Karpas-422 (cell line): ENCODE data around the gene GAP43. TPM values are rescaled to one million over a fixed set of nuclear protein-coding genes. Genes with fewer than 3 reads are reported as not detected.
"Not testable (repeated sequence)": the region's sequence is repeated elsewhere in the genome, so short reads cannot be mapped to it uniquely, and the experiment has no call there.

Experiments
- DNase-seq: peaks from one replicate; pipeline ENCODE4 v3.0.0-alpha.2; 2015
- H2AFZ ChIP-seq: fragments of 200-600 bp; sonication (generic); 2 replicates; pipeline ENCODE4 v1.6.1; 2014; ENCODE audit warnings: antibody characterized with exemption, low read length, mixed read lengths
- H3K27ac ChIP-seq: fragments of 200-600 bp; sonication (generic); 2 replicates; pipeline ENCODE4 v1.5.1; 2014; ENCODE audit warnings: mild to moderate bottlenecking, low read length, moderate library complexity
- H3K27me3 ChIP-seq: fragments of 200-600 bp; sonication (generic); 2 replicates; pipeline ENCODE4 v1.6.1; 2014; ENCODE audit warnings: low read length, mixed read lengths
- H3K36me3 ChIP-seq: fragments of 200-600 bp; sonication (generic); 2 replicates; pipeline ENCODE4 v1.6.1; 2014; ENCODE audit warnings: low read length, mixed read lengths; ENCODE audit not compliant: insufficient read depth
- H3K4me1 ChIP-seq: fragments of 200-600 bp; sonication (generic); 2 replicates; pipeline ENCODE4 v1.6.1; 2014; ENCODE audit warnings: mild to moderate bottlenecking, low read length, mixed read lengths
- H3K4me2 ChIP-seq: fragments of 200-600 bp; sonication (generic); 2 replicates; pipeline ENCODE4 v1.6.1; 2014; ENCODE audit warnings: low read length, low read depth, mild to moderate bottlenecking; ENCODE audit not compliant: poor library complexity, severe bottlenecking
- H3K4me3 ChIP-seq: fragments of 200-600 bp; sonication (generic); 2 replicates; pipeline ENCODE4 v1.5.1; 2014; ENCODE audit warnings: mild to moderate bottlenecking, antibody characterized with exemption, low read length, mixed read lengths
- H3K79me2 ChIP-seq: fragments of 200-600 bp; sonication (generic); 2 replicates; pipeline ENCODE4 v1.6.1; 2014; ENCODE audit warnings: mild to moderate bottlenecking, low read length, mixed read lengths
- H3K9ac ChIP-seq: fragments of 200-600 bp; sonication (generic); 2 replicates; pipeline ENCODE4 v1.6.0; 2014; ENCODE audit warnings: low read length
- H3K9me2 ChIP-seq: fragments of 200-600 bp; sonication (generic), shearing (Covaris generic); replicated peaks from 2 replicates; pipeline ENCODE4 v1.6.0; 2014; ENCODE audit warnings: mild to moderate bottlenecking, low read length, moderate library complexity; ENCODE audit not compliant: insufficient read depth
- H3K9me3 ChIP-seq: fragments of 300-700, 200-600 bp; sonication (generic); 2 replicates; pipeline ENCODE4 v1.6.1; 2014; ENCODE audit warnings: low read length, mixed read lengths
- H4K20me1 ChIP-seq: fragments of 200-600 bp; sonication (generic); 2 replicates; pipeline ENCODE4 v1.6.1; 2014; ENCODE audit warnings: mild to moderate bottlenecking, antibody characterized with exemption, low read length, low read depth; ENCODE audit not compliant: insufficient read depth
- total RNA-seq: library from RNA; depleted of rRNA; stranded (reverse); fragments of >200 nt; shearing (Covaris generic); gene quantifications from 2 replicates; pipeline ENCODE4 v1.2.3, GENCODE V29; 2014; ENCODE audit warnings: low replicate concordance

GAP43 gene
- total RNA-seq, 1 experiment from 2014 or later: not detected

DNA sequence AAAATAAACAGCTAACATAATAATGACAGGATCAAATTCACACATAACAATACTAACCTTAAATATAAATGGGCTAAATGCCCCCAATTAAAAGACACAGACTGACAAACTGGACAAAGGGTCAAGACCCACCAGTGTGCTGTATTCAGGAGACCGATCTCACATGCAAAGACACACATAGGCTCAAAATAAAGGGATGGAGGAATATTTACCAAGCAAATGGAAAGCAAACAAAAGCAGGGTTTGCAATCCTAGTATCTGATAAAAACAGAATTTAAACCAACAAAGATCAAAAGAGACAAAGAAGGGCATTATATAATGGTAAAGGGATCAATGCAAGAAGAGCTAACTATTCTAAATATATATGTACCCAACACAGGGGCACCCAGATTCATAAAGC, 129.7 kb downstream of the GAP43 start:
- DNase-seq, H3K36me3 ChIP-seq, H4K20me1 ChIP-seq, H3K4me2 ChIP-seq, H3K9me2 ChIP-seq, H3K9me3 ChIP-seq, H3K9ac ChIP-seq, H3K27ac ChIP-seq, H3K27me3 ChIP-seq, H2AFZ ChIP-seq, H3K4me3 ChIP-seq, H3K79me2 ChIP-seq, H3K4me1 ChIP-seq: not testable (repeated sequence)

DNA sequence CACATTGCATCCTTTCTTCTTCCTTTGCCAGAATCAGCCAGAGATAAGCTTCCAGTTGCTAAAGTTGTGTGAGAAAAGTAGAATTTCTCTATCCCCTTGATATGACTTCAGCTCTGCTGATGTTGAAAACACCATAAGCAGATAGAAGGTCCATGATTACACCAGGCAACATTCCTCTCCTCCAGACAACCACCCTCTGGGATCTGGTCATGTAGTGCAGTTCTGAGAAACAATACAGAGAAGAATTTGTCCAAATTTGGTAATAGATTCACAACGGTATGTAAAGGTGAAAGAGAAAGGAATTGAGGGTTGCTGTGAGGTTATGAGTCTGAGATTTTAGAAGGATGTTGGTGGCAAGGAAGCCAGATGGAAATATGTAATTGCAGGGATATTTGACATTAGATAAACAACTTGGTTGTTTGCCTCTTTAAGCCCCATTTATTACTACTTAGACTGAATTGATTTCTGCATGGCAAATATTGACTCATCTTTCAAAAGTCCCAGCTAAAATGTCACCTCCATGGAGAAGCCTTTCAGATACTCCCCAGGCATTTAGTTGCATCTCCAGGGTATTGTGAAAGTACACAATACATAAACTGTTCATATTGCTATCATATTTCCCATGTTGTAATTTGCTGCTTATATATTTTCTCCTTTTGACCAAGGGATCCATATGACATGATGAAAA, 134.9 kb downstream of the GAP43 start:
- H3K4me3 ChIP-seq: no peak overlapping the region
- no peak overlapping the region for H3K4me2 ChIP-seq
- H3K27ac ChIP-seq: no peak overlapping the region
- H2AFZ ChIP-seq: no peak overlapping the region
- no peaks in the 10 kb centered on the region for H3K4me1 ChIP-seq
- no peaks in the 10 kb centered on the region for H4K20me1 ChIP-seq
- H3K9me2 ChIP-seq: no peaks in the 10 kb centered on the region
- no peaks in the 10 kb centered on the region for H3K36me3 ChIP-seq
- H3K79me2 ChIP-seq: no peaks in the 10 kb centered on the region
- H3K9me3 ChIP-seq: no peaks in the 10 kb centered on the region
- no peaks in the 10 kb centered on the region for H3K27me3 ChIP-seq
- H3K9ac ChIP-seq: no peak overlapping the region
- DNase-seq: no peak

DNA sequence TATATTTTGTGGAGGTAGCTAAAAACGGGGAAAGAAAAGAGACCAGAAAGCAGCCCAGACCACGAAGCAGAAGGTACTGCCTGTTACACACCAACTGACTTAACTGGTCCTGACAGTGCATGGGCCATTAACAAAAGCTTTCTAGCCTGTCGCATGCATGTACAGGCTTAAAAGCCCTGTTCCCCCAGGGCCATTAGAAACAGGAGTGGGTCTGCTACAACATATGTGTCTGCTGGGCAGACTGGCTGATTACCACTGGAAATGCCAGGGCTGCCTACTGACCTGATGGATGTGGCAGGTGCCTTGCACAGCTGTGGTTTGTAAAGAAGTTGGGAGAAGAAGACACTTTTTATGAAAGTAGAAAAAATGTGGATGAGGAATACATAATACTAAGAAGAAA, 137.4 kb downstream of the GAP43 start:
- DNase-seq: no peak
- Histone ChIP-seq H4K20me1 (no peaks in the 10 kb centered on the region), H3K4me2 (no peak overlapping the region), H3K4me3 (no peak overlapping the region), H3K9me2 (no peaks in the 10 kb centered on the region), H3K36me3 (no peaks in the 10 kb centered on the region), H3K4me1 (no peaks in the 10 kb centered on the region), H3K9ac (no peak overlapping the region), H3K27ac (no peak overlapping the region), H3K27me3 (no peaks in the 10 kb centered on the region), H2AFZ (no peak overlapping the region), H3K9me3 (no peaks in the 10 kb centered on the region), H3K79me2 (no peaks in the 10 kb centered on the region)

DNA sequence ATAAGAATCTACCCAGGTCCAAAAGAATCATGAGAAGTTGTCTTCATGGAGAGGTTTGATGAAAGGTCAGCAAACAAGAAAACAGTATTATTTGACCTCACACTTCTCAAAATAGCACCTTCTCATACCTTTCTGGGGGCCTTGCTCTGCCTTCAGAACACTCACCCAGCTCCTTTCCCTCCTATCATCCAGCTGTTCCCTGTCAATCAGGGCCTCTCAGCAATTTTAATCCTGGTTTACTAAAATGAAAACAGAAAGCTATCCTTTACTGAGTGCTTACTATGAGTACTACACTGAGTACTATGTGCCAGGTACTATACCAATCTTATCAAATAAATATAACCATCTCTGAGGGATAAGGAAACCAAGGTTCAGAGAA, 138.6 kb downstream of the GAP43 start:
- no peaks in the 10 kb centered on the region for H3K36me3 ChIP-seq
- H3K9ac ChIP-seq: no peak overlapping the region
- H3K4me3 ChIP-seq: no peak overlapping the region
- DNase-seq: no peak
- no peaks in the 10 kb centered on the region for H4K20me1 ChIP-seq
- H3K9me3 ChIP-seq: no peaks in the 10 kb centered on the region
- H3K9me2 ChIP-seq: no peaks in the 10 kb centered on the region
- no peak overlapping the region for H3K27ac ChIP-seq
- no peak overlapping the region for H2AFZ ChIP-seq
- no peaks in the 10 kb centered on the region for H3K27me3 ChIP-seq
- no peaks in the 10 kb centered on the region for H3K4me1 ChIP-seq
- no peak overlapping the region for H3K4me2 ChIP-seq
- H3K79me2 ChIP-seq: no peaks in the 10 kb centered on the region

DNA sequence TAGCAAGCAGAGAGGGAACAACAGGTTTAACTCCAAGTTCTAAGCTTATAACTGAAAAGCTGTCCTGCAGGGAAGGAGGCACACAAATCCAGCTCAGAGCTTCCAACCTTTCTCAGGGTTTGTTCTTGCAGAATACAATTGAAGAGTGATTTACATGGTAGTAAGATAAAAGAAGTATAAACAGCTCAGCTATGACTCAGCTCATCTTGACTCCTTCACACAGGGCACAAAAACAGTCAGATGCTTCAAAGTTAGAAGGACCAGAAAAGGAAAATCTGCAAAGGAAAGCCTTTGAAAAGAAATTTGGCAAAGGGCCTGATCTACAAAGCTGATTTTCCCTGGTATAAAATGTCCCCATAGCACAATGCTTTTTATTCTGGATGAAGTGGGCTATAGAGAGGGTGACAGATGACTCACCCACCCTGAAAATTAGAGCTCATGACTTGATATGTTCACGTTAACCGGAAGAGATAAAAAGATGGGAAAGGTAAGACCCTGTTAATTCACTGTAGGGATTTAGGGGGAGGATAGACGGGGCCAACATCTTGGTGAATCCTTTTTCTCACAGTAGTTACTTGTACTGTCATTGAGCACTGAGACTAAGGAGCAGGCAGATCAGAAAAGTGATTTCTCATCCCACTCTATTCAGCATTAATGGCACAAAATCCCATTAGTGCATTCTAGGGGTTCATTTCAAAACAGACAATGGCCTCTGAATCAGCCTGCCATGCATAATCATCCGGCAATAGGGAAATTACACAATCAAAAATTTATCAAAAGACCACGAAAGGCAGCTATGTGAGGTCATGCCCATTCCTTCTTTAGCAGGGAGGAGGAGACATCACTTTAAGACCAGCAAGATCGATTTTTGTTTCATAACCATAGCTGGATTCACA, 143.5 kb downstream of the GAP43 start:
- no peak overlapping the region for H3K27ac ChIP-seq
- no peaks in the 10 kb centered on the region for H3K79me2 ChIP-seq
- H4K20me1 ChIP-seq: no peaks in the 10 kb centered on the region
- no peaks in the 10 kb centered on the region for H3K36me3 ChIP-seq
- H3K4me1 ChIP-seq: no peaks in the 10 kb centered on the region
- H3K27me3 ChIP-seq: no peaks in the 10 kb centered on the region
- no peaks in the 10 kb centered on the region for H3K9me3 ChIP-seq
- no peak overlapping the region for H3K9ac ChIP-seq
- no peak overlapping the region for H3K4me3 ChIP-seq
- no peak for DNase-seq
- no peaks in the 10 kb centered on the region for H3K9me2 ChIP-seq
- H2AFZ ChIP-seq: no peak overlapping the region
- no peak overlapping the region for H3K4me2 ChIP-seq

DNA sequence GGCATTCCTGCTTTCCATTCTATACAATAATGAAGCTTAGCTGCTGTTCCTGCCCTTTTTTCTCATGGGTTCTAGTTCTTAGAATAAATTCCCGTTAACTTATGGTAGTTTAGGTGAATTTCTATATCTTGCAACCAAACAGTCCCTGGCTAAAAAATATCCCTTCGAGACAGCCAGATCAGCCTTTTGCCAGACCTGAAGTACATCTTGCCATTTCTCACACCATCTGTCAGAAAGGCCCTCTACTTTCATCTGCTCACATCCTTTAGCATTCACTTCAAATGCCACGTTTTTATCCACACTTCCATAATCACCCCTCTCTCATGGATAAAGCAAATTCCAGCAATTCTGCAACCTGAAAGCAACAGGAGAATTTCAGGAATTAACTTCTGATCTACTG, 145.4 kb downstream of the GAP43 start:
- Histone ChIP-seq H3K27me3 (no peaks in the 10 kb centered on the region), H3K36me3 (no peaks in the 10 kb centered on the region), H2AFZ (no peak overlapping the region)

More for the DNA sequence above, 145.4 kb downstream of the GAP43 start:
- Histone ChIP-seq H3K9me2 (no peaks in the 10 kb centered on the region), H3K9ac (no peak overlapping the region), H3K9me3 (no peaks in the 10 kb centered on the region), H3K4me3 (no peak overlapping the region), H3K4me2 (no peak overlapping the region), H4K20me1 (no peaks in the 10 kb centered on the region), H3K4me1 (no peaks in the 10 kb centered on the region), H3K79me2 (no peaks in the 10 kb centered on the region), H3K27ac (no peak overlapping the region)
- DNase-seq: no peak
